Measurements from ENCODE around the gene MLST8. TPM values are rescaled to one million over a fixed set of nuclear protein-coding genes. Genes with fewer than 3 reads are reported as not detected.
A peak's percentile ranks its signal among the peaks of the same experiment; 100 is the strongest.

MLST8 gene
- total RNA-seq, 2 experiments from 2014 or later, result 22.9 to 26.4 TPM

- H3K9me3 Mint-ChIP-seq, result no peaks in the 10 kb centered on the region
- ChIA-PET POLR2A (interaction anchor here (1.6 kb wide), 1 partner anchor 9 kb away, joined by 4 read pairs; the partner anchor contains the start of gene PGP), CTCF (no interaction called here)
- Histone ChIP-seq H3K4me1 (ENCODE audit: insufficient read depth, low read length) (peaks cover 30% of the 10 kb centered on the region), H3K36me3 (ENCODE audit: insufficient read depth, low read length) (peaks cover 12% of the 10 kb centered on the region), H3K27me3 (ENCODE audit: control insufficient read depth in 1 of 2, insufficient read depth in 2 of 2, low read length in 2 of 2) (no peaks in the 10 kb centered on the region), H3K9me3 (ENCODE audit: control insufficient read depth in 1 of 2, insufficient read depth in 1 of 2, low read length in 2 of 2) (no peaks in the 10 kb centered on the region), H3K4me3 (ENCODE audit: low read length) (peak overlapping the region; percentile 80), H3K27ac (ENCODE audit: low read depth in 1 of 2, low read length in 2 of 2) (peak overlapping the region; percentile 42 to 55)
- intact Hi-C loops (cut with DNase I, micrococcal nuclease), result loop anchor here (1.0 kb wide), 2 partner anchors 19 to 44 kb away; partner anchors contain the start of genes MLST8 (in 2 of the 2) and RNPS1 (in 1 of the 2)
- no peaks in the 10 kb centered on the region for H3K36me3 Mint-ChIP-seq (ENCODE audit: low read depth)
- peak overlapping the region; percentile 89 for H3K4me3 Mint-ChIP-seq
- peak; percentile 15 for ATAC-seq (ENCODE audit: poor library complexity)
- peak in 8 of 14 experiments; percentile 9 to 58 (median 22) for DNase-seq
- peaks cover 15% of the 10 kb centered on the region for H3K4me1 Mint-ChIP-seq (ENCODE audit: low read depth)
- H3K27me3 Mint-ChIP-seq, result no peaks in the 10 kb centered on the region
- peak overlapping the region; percentile 62 for H3K27ac Mint-ChIP-seq
- TF ChIP-seq, protein P1, sequence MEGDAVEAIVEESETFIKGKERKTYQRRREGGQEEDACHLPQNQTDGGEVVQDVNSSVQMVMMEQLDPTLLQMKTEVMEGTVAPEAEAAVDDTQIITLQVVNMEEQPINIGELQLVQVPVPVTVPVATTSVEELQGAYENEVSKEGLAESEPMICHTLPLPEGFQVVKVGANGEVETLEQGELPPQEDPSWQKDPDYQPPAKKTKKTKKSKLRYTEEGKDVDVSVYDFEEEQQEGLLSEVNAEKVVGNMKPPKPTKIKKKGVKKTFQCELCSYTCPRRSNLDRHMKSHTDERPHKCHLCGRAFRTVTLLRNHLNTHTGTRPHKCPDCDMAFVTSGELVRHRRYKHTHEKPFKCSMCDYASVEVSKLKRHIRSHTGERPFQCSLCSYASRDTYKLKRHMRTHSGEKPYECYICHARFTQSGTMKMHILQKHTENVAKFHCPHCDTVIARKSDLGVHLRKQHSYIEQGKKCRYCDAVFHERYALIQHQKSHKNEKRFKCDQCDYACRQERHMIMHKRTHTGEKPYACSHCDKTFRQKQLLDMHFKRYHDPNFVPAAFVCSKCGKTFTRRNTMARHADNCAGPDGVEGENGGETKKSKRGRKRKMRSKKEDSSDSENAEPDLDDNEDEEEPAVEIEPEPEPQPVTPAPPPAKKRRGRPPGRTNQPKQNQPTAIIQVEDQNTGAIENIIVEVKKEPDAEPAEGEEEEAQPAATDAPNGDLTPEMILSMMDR (IDR thresholded peaks at IDR 0.05), result no peak
Measured at GRCh38 chr16:2223942-2224486, 18.8 kb downstream of the MLST8 start.

DNA sequence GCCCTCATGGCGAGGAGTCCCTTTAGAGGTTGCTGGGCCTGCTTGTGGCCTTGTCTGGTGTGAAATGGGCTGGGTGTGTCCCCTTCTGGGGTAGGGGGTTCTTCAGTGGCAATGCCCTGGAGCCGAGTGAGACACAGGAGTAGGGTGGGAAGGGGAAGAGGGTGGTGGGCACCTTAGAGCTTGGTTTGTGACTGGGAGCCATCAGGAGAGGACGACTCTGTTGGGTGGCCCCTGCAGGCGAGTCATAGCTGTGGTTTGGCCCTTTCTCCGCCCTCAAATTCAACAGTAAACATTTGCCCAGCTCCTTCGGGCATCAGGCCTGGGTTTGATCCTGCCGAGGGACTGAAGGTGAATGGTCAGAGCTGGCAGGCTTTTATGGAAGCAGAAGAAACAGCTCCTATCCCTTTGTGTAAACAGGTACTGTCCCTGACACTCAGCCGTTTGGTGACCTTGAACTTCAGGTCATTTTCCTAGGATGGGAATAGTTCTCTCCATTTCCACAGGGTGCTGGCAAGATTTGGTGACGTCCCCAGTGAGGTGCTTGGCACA lies 21.1 kb downstream of the MLST8 start:
- Mint-ChIP-seq H3K4me1 (ENCODE audit: low read depth) (peaks cover 15% of the 10 kb centered on the region), H3K36me3 (ENCODE audit: low read depth) (peaks cover 15% of the 10 kb centered on the region), H3K9me3 (no peaks in the 10 kb centered on the region), H3K27ac (no peak overlapping the region), H3K4me3 (peak overlapping the region; percentile 71), H3K27me3 (no peaks in the 10 kb centered on the region)
- ChIA-PET POLR2A (interaction anchor here (1.1 to 1.3 kb wide), 2 partner anchors 11 to 24 kb away, joined by 3 to 5 read pairs; partner anchors contain the start of gene DNASE1L2), CTCF (no interaction called here)
- intact Hi-C loops (cut with DNase I, micrococcal nuclease), result no loop called here
- H3K4me3 ChIP-seq (ENCODE audit: low read length), result no peak overlapping the region
- no peak overlapping the region for H3K27ac ChIP-seq (ENCODE audit: low read depth in 1 of 2, low read length in 2 of 2)
- H3K4me1 ChIP-seq (ENCODE audit: insufficient read depth, low read length), result peaks cover 30% of the 10 kb centered on the region
- H3K27me3 ChIP-seq (ENCODE audit: control insufficient read depth in 1 of 2, insufficient read depth in 2 of 2, low read length in 2 of 2), result no peaks in the 10 kb centered on the region
- H3K36me3 ChIP-seq (ENCODE audit: insufficient read depth, low read length), result peaks cover 33% of the 10 kb centered on the region
- no peak for ATAC-seq (ENCODE audit: poor library complexity)
- H3K9me3 ChIP-seq (ENCODE audit: control insufficient read depth in 1 of 2, insufficient read depth in 1 of 2, low read length in 2 of 2), result no peaks in the 10 kb centered on the region
- TF ChIP-seq, protein P1 (IDR thresholded peaks at IDR 0.05), result no peak
- DNase-seq, result no peak

DNA sequence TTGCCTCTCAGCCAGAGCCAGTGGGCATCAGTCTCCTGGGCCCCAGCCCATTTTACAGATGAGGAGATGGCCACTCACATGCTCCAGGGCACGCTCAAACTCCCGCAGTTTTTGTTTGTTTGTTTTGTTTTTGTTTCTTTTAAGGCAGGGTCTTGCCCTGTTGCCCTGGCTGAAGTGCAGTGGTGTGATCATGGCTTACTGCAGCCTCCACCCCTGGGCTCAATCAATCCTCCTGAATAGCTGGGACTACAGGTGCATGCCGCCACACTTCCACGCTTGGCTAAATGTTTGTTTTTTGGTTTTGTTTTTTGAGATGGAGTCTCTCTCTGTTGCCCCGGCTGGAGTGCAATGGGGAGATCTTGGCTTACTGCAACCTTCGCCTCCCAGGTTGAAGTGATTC lies 21.7 kb downstream of the MLST8 start:
- TF ChIP-seq, protein P1 (IDR thresholded peaks at IDR 0.05), result no peak
- intact Hi-C loops (cut with DNase I, micrococcal nuclease), result no loop called here
- H3K27me3 ChIP-seq (ENCODE audit: control insufficient read depth in 1 of 2, insufficient read depth in 2 of 2, low read length in 2 of 2), result no peaks in the 10 kb centered on the region
- POLR2A ChIA-PET, result interaction anchor here (1.1 to 1.3 kb wide), 2 partner anchors 10 to 23 kb away, joined by 3 to 5 read pairs; partner anchors contain the start of gene DNASE1L2
- peaks cover 39% of the 10 kb centered on the region for H3K36me3 ChIP-seq (ENCODE audit: insufficient read depth, low read length)
- no peak overlapping the region for H3K27ac Mint-ChIP-seq
- H3K27ac ChIP-seq (ENCODE audit: low read depth in 1 of 2, low read length in 2 of 2), result no peak overlapping the region
- no peaks in the 10 kb centered on the region for H3K27me3 Mint-ChIP-seq
- no peak overlapping the region for H3K4me3 ChIP-seq (ENCODE audit: low read length)
- CTCF ChIA-PET, result no interaction called here
- H3K4me1 ChIP-seq (ENCODE audit: insufficient read depth, low read length), result peaks cover 30% of the 10 kb centered on the region
- H3K4me1 Mint-ChIP-seq (ENCODE audit: low read depth), result peaks cover 15% of the 10 kb centered on the region
- no peak for DNase-seq
- peaks cover 17% of the 10 kb centered on the region for H3K36me3 Mint-ChIP-seq (ENCODE audit: low read depth)
- no peak overlapping the region for H3K4me3 Mint-ChIP-seq
- no peak for ATAC-seq (ENCODE audit: poor library complexity)
- H3K9me3 Mint-ChIP-seq, result no peaks in the 10 kb centered on the region
- no peaks in the 10 kb centered on the region for H3K9me3 ChIP-seq (ENCODE audit: control insufficient read depth in 1 of 2, insufficient read depth in 1 of 2, low read length in 2 of 2)
